ENCODE measurements around the gene WDR4. TPM values are rescaled to one million over a fixed set of nuclear protein-coding genes. Genes with fewer than 3 reads are reported as not detected.

WDR4 gene
- total and polyA plus RNA-seq, 10 of the 15 experiments (the other 5 are each of a cell fraction or from before 2014, with no cell fraction given) = 2.1 to 45.3 (median 18.7) TPM

- TF ChIP-seq ZBTB4 (CRISPR knock-in tag; IDR thresholded peaks at IDR 0.05) = no peak
- no peak for TF ChIP-seq ZNF384 (IDR thresholded peaks at IDR 0.05; ENCODE audit: borderline replicate concordance, low read depth, low read length)
- no peak for TF ChIP-seq MYB (IDR thresholded peaks at IDR 0.05; ENCODE audit: borderline replicate concordance, low read depth, low read length)
- TF ChIP-seq GATAD2B (conservative IDR thresholded peaks at IDR 0.05; ENCODE audit: low read depth) = no peak
- no peak for TF ChIP-seq SMARCA5 (IDR thresholded peaks at IDR 0.05)
- TF ChIP-seq STAT1 (conservative IDR thresholded peaks at IDR 0.05) = no peak
- no peak for TF ChIP-seq SRF (IDR thresholded peaks at IDR 0.05; ENCODE audit: low read depth in 2 of 2, low read length in 2 of 2)
- no peak for TF ChIP-seq LARP7 (IDR thresholded peaks at IDR 0.05)
- TF ChIP-seq ELK1 (IDR thresholded peaks at IDR 0.05; ENCODE audit: low read depth, low read length) = peak; percentile 64
- peak in 1 of 2 experiments; percentile 37; a peak in 1 of 4 replicates for TF ChIP-seq EP300 (IDR thresholded peaks at IDR 0.05; ENCODE audit: borderline replicate concordance in 1 of 2, control insufficient read depth in 1 of 2, low read depth in 2 of 2, low read length in 2 of 2)
- TF ChIP-seq HDAC6 (IDR thresholded peaks at IDR 0.05; ENCODE audit: unreplicated experiment) = no peak
- 0 out of 2 replicates have a peak, but pooled peaks have one; percentile 69 for TF ChIP-seq PML (IDR thresholded peaks at IDR 0.05; ENCODE audit: low read length)
- TF ChIP-seq MEF2A (IDR thresholded peaks at IDR 0.05; ENCODE audit: insufficient read depth, low read depth, low read length) = no peak
- no peak for TF ChIP-seq ZNF622 (IDR thresholded peaks at IDR 0.05)
- TF ChIP-seq KLF5 (IDR thresholded peaks at IDR 0.05; ENCODE audit: partially characterized antibody) = no peak
- TF ChIP-seq POLR2AphosphoS2 (IDR thresholded peaks at IDR 0.05; ENCODE audit: low read depth, low read length) = no peak
- TF ChIP-seq FOS (IDR thresholded peaks at IDR 0.05; ENCODE audit: borderline replicate concordance, extremely low read depth, insufficient read length) = no peak
- TF ChIP-seq RFX5 (IDR thresholded peaks at IDR 0.05; ENCODE audit: low read depth, low read length) = no peak
- peak; percentile 58; the same call in 1 of the 2 replicates for TF ChIP-seq POLR2AphosphoS5 (IDR thresholded peaks at IDR 0.05; ENCODE audit: low read length)
- TF ChIP-seq TAF1 (IDR thresholded peaks at IDR 0.05; ENCODE audit: borderline replicate concordance, low read depth, low read length) = peak; percentile 56; the same call in 1 of the 2 replicates
- no peak for TF ChIP-seq SREBF2 (IDR thresholded peaks at IDR 0.05; ENCODE audit: low read length)
- no peak for TF ChIP-seq BCL11A (IDR thresholded peaks at IDR 0.05; ENCODE audit: low read depth, low read length)
- no peak for TF ChIP-seq NFYA (IDR thresholded peaks at IDR 0.05; ENCODE audit: borderline replicate concordance, low read depth, low read length)
- no peak for TF ChIP-seq NR2C2 (IDR thresholded peaks at IDR 0.05; ENCODE audit: borderline replicate concordance, control insufficient read depth, insufficient read length, low read depth)
Observed at GRCh38 chr21:42923553-42924432, 44.5 kb upstream of the WDR4 start (continued).
